SK-N-SH treated with all-trans-retinoic acid at 6 μM for 48 hours (cell line): ENCODE results near the gene CETP.

Source experiments
- ARNTL ChIP-seq: fragments of 450-650 bp; formaldehyde crosslinking; IDR thresholded peaks from 2 replicates; pipeline ENCODE4 v1.5.0; 2020; ENCODE audit warnings: low read depth, mild to moderate bottlenecking, moderate library complexity, borderline replicate concordance
- BACH2 ChIP-seq: fragments of 250-450 bp; sonication (Bioruptor Pico); IDR thresholded peaks from 2 replicates; pipeline ENCODE4 v1.9.0; 2021; ENCODE audit warnings: mild to moderate bottlenecking, borderline replicate concordance
- CREB5 ChIP-seq: fragments of 250-450 bp; sonication (Bioruptor Pico); IDR thresholded peaks from 2 replicates; pipeline ENCODE4 v1.5.1; 2020; ENCODE audit warnings: low read depth, mild to moderate bottlenecking, moderate library complexity
- ESRRG ChIP-seq: fragments of 250-450 bp; sonication (Bioruptor Pico); IDR thresholded peaks from 2 replicates; pipeline ENCODE4 v1.6.1; 2021; ENCODE audit warnings: mild to moderate bottlenecking
- GLIS3 ChIP-seq: fragments of 250-450 bp; sonication (Bioruptor Pico); IDR thresholded peaks from 2 replicates; pipeline ENCODE4 v1.5.0; 2020; ENCODE audit warnings: mild to moderate bottlenecking, moderate library complexity
- PATZ1 ChIP-seq: fragments of 250-450 bp; sonication (Bioruptor Pico); IDR thresholded peaks from 2 replicates; pipeline ENCODE4 v1.8.0; 2020; ENCODE audit warnings: mild to moderate bottlenecking, moderate library complexity, borderline replicate concordance
- POU6F1 ChIP-seq: fragments of 250-450 bp; sonication (Bioruptor Pico); IDR thresholded peaks from 2 replicates; pipeline ENCODE4 v1.8.0; 2021; ENCODE audit warnings: low read depth, mild to moderate bottlenecking, moderate library complexity, borderline replicate concordance
- TSHZ2 ChIP-seq: fragments of 250-450 bp; sonication (Bioruptor Pico); IDR thresholded peaks from 2 replicates; pipeline ENCODE4 v1.5.0; 2020; ENCODE audit warnings: mild to moderate bottlenecking, moderate library complexity
- ZC3H10 ChIP-seq: fragments of 250-450 bp; sonication (Bioruptor Pico); IDR thresholded peaks from 2 replicates; pipeline ENCODE4 v1.5.1; 2021; ENCODE audit warnings: mild to moderate bottlenecking, moderate library complexity
- ZFP3 ChIP-seq: fragments of 250-450 bp; sonication (Bioruptor Pico); IDR thresholded peaks from 2 replicates; pipeline ENCODE4 v1.5.0; 2020; ENCODE audit warnings: mild to moderate bottlenecking, moderate library complexity
- ZFP30 ChIP-seq: fragments of 450-650 bp; formaldehyde crosslinking; IDR thresholded peaks from 2 replicates; pipeline ENCODE4 v1.5.0; 2022; ENCODE audit warnings: mild to moderate bottlenecking, moderate library complexity
- ZNF565 ChIP-seq: fragments of 450-650 bp; formaldehyde crosslinking; conservative IDR thresholded peaks from 2 replicates; pipeline ENCODE4 v1.5.0; 2020; ENCODE audit warnings: low read depth, mild to moderate bottlenecking, moderate library complexity
- ZNF70 ChIP-seq: fragments of 450-650 bp; formaldehyde crosslinking; IDR thresholded peaks from 2 replicates; pipeline ENCODE4 v1.5.0; 2020; ENCODE audit warnings: mild to moderate bottlenecking, moderate library complexity

- no peak for TF ChIP-seq ARNTL (CRISPR knock-in tag)
- no peak for TF ChIP-seq PATZ1
- no peak for TF ChIP-seq ZNF70 (CRISPR knock-in tag)
- TF ChIP-seq ESRRG (CRISPR knock-in tag): no peak
- TF ChIP-seq BACH2: no peak
- TF ChIP-seq TSHZ2 (CRISPR knock-in tag): no peak
- TF ChIP-seq ZC3H10 (CRISPR knock-in tag): no peak
- TF ChIP-seq ZFP3: no peak
- no peak for TF ChIP-seq ZNF565 (CRISPR knock-in tag)
- TF ChIP-seq ZFP30 (CRISPR knock-in tag): no peak
- no peak for TF ChIP-seq CREB5 (CRISPR knock-in tag)
- no peak for TF ChIP-seq POU6F1
- no peak for TF ChIP-seq GLIS3 (CRISPR knock-in tag)
Measured at GRCh38 chr16:56985288-56985961, 23.7 kb downstream of the CETP start.
